Activated T-helper 1 cell treated with anti-CD3 and anti-CD28 coated beads, Interleukin-2, amount 50 U/mL, for 16 hours (primary cell): ENCODE measurements around the gene STXBP1.
A peak's percentile ranks its signal among the peaks of the same experiment; 100 is the strongest.
"Not testable (repeated sequence)": the region's sequence is repeated elsewhere in the genome, so short reads cannot be mapped to it uniquely, and the experiment has no call there.

ENCODE experiments used
- DNase-seq, 2 donors: peaks; one replicate each; pipeline ENCODE4 v3.0.0-alpha.2; 2020; ENCODE audit warnings: low read depth in 1 of 2, low spot score in 1 of 2

The STXBP1 gene

GRCh38 chr9:127577194-127577593 is 34.9 kb upstream of the STXBP1 start:
- DNase-seq, result not testable (repeated sequence)

GRCh38 chr9:127578627-127578951 is 33.5 kb upstream of the STXBP1 start:
- no peak for DNase-seq

GRCh38 chr9:127578952-127579853 is 32.9 kb upstream of the STXBP1 start:
- DNase-seq, result peak; percentile 48 to 59

GRCh38 chr9:127580366-127580765 is 31.7 kb upstream of the STXBP1 start:
- DNase-seq, result no peak

- DNase-seq, result no peak
These were observed 31.1 kb upstream of the STXBP1 start for GRCh38 chr9:127580879-127581475.

GRCh38 chr9:127584474-127584805 is 27.6 kb upstream of the STXBP1 start:
- not testable (repeated sequence) for DNase-seq

- DNase-seq, result no peak
These were observed 26.8 kb upstream of the STXBP1 start for GRCh38 chr9:127585161-127585819.

GRCh38 chr9:127586096-127586495 is 26.0 kb upstream of the STXBP1 start:
- DNase-seq, result no peak

- DNase-seq, result peak in 1 of 2 donors; percentile 23
These were observed 25.5 kb upstream of the STXBP1 start for GRCh38 chr9:127586537-127586936.

- DNase-seq, result no peak
These were observed 24.1 kb upstream of the STXBP1 start for GRCh38 chr9:127587966-127588365.

GRCh38 chr9:127588740-127589506 is 23.2 kb upstream of the STXBP1 start:
- DNase-seq, result no peak

GRCh38 chr9:127589955-127590370 is 22.1 kb upstream of the STXBP1 start:
- DNase-seq, result no peak

- DNase-seq, result no peak
These were observed 16.5 kb upstream of the STXBP1 start for GRCh38 chr9:127595611-127596010.

GRCh38 chr9:127598839-127599549 is 13.1 kb upstream of the STXBP1 start:
- no peak for DNase-seq

- no peak for DNase-seq
These were observed 12.6 kb upstream of the STXBP1 start for GRCh38 chr9:127599550-127599891.

GRCh38 chr9:127603226-127603625 is 8.9 kb upstream of the STXBP1 start:
- DNase-seq, result no peak

- DNase-seq, result no peak
These were observed 6.0 kb upstream of the STXBP1 start for GRCh38 chr9:127606043-127606442.

GRCh38 chr9:127608104-127608966 is 3.7 kb upstream of the STXBP1 start:
- DNase-seq, result peak; percentile 48 to 70

GRCh38 chr9:127611603-127611898 is 526 bp upstream of the STXBP1 start:
- DNase-seq, result no peak

GRCh38 chr9:127612939-127613582 is 984 bp downstream of the STXBP1 start:
- peak; percentile 8 to 17 for DNase-seq
